A673 (cell line): Measurements from ENCODE around the gene JMJD8. TPM values are rescaled to one million over a fixed set of nuclear protein-coding genes. Genes with fewer than 3 reads are reported as not detected.

Experiments
- BruUV-seq: library from RNA; stranded (reverse); fragments of 400-500 nt; replicated peaks from 2 replicates; lab custom pipeline; 2021; lab: Mats Ljungman, UMichigan
- CTCF ChIA-PET: fragments of 300-600 bp; sonication (Branson Sonifier 250); formaldehyde crosslinking; loops from one replicate; lab custom pipeline; 2022; ENCODE audit warnings: antibody characterized with exemption; lab: Charles Lee
- POLR2A ChIA-PET: fragments of 300-600 bp; sonication (Branson Sonifier 250); formaldehyde crosslinking; loops from one replicate; lab custom pipeline; 2022; ENCODE audit warnings: antibody characterized with exemption; ENCODE audit not compliant: low non-redundant PET; lab: Charles Lee
- DNase-seq: peaks from one replicate; pipeline ENCODE4 v3.0.0-alpha.2; 2015; ENCODE audit warnings: low spot score
- H3K27ac ChIP-seq: fragments of 200-600 bp; sonication (generic); 2 replicates; pipeline ENCODE4 v1.5.1; 2016; ENCODE audit warnings: mixed run types, low read depth, mild to moderate bottlenecking, mixed read lengths, antibody characterized with exemption, low read length; ENCODE audit not compliant: poor library complexity, severe bottlenecking
- H3K27me3 ChIP-seq: fragments of 200-600 bp; sonication (generic); replicated peaks from 2 replicates; pipeline ENCODE4 v1.6.1; 2017; ENCODE audit warnings: mixed run types, low read depth, mild to moderate bottlenecking, mixed read lengths, antibody characterized with exemption, low read length; ENCODE audit not compliant: insufficient read depth, poor library complexity
- H3K36me3 ChIP-seq: fragments of 200-600 bp; sonication (generic); 2 replicates; pipeline ENCODE4 v1.6.1; 2016; ENCODE audit warnings: mixed run types, mild to moderate bottlenecking, mixed read lengths, antibody characterized with exemption, low read length; ENCODE audit not compliant: insufficient read depth, poor library complexity, severe bottlenecking
- H3K4me1 ChIP-seq: fragments of 200-600 bp; sonication (generic); 2 replicates; pipeline ENCODE4 v1.6.1; 2017; ENCODE audit warnings: mixed run types, mild to moderate bottlenecking, mixed read lengths, antibody characterized with exemption, low read length; ENCODE audit not compliant: insufficient read depth, poor library complexity, severe bottlenecking
- H3K4me3 ChIP-seq: fragments of 200-600 bp; sonication (generic); 2 replicates; pipeline ENCODE4 v1.5.1; 2016; ENCODE audit warnings: low read depth, mixed run types, mild to moderate bottlenecking, mixed read lengths, low read length; ENCODE audit not compliant: poor library complexity, severe bottlenecking
- H3K9me3 ChIP-seq: fragments of 200-600 bp; sonication (generic); 2 replicates; pipeline ENCODE4 v1.6.1; 2016; ENCODE audit warnings: mixed run types, low read depth, mild to moderate bottlenecking, mixed read lengths, antibody characterized with exemption, low read length; ENCODE audit not compliant: poor library complexity, severe bottlenecking
- EZH2 ChIP-seq: fragments of 200-600 bp; sonication (generic); IDR thresholded peaks from 2 replicates; pipeline ENCODE4 v1.6.1; 2017; ENCODE audit warnings: borderline replicate concordance, low read depth, mild to moderate bottlenecking, mixed read lengths, antibody characterized with exemption, low read length; ENCODE audit not compliant: poor library complexity, severe bottlenecking
- intact Hi-C: fragments of 100-400 bp; cut with micrococcal nuclease; formaldehyde crosslinking; loops from one replicate; pipeline ENCODE4 v1.10.0; 2022; ENCODE audit not compliant: unreplicated experiment
- total RNA-seq: library from RNA; stranded (reverse); gene quantifications from 2 replicates; pipeline ENCODE4 v1.2.3, GENCODE V29; 2021
- TF ChIP-seq, protein P1 (sequence below): fragments of 300-800, 200-600 bp; sonication (generic); conservative IDR thresholded peaks from 2 replicates; pipeline ENCODE4 v1.5.1; 2017; ENCODE audit warnings: low read depth, mild to moderate bottlenecking, antibody characterized with exemption, low read length, moderate library complexity, mixed read lengths

JMJD8 gene
- total RNA-seq, 1 experiment from 2014 or later: 87.1 TPM

DNA sequence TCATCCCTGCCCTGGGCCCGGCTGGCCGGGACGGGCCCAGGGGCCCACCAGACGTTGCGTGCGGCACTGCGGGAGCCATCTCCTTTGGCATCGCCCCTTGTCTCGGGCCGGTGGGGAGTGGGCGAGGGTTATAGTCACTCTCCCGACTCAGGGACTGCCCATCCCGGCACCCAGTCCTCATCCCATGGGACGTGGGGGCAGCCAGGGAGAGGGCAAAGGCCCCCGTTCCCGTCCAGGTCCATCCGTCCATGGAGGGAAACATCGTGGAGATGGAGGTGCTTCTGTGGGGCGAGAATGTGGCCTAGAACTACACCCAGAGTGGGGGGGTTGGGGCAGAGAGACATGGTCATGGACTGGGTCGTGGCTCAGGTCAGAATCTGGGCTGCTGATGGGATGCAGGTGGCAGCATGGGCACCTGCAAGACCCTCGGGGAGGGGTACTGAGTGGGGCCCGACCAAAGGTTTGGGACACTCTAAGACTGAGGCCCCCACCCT is 37.4 kb downstream of the JMJD8 start:
- no peak for DNase-seq
- TF ChIP-seq, protein P1, sequence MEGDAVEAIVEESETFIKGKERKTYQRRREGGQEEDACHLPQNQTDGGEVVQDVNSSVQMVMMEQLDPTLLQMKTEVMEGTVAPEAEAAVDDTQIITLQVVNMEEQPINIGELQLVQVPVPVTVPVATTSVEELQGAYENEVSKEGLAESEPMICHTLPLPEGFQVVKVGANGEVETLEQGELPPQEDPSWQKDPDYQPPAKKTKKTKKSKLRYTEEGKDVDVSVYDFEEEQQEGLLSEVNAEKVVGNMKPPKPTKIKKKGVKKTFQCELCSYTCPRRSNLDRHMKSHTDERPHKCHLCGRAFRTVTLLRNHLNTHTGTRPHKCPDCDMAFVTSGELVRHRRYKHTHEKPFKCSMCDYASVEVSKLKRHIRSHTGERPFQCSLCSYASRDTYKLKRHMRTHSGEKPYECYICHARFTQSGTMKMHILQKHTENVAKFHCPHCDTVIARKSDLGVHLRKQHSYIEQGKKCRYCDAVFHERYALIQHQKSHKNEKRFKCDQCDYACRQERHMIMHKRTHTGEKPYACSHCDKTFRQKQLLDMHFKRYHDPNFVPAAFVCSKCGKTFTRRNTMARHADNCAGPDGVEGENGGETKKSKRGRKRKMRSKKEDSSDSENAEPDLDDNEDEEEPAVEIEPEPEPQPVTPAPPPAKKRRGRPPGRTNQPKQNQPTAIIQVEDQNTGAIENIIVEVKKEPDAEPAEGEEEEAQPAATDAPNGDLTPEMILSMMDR: no peak
- no TSS peak for BruUV-seq
- H3K27me3 ChIP-seq: no peaks in the 10 kb centered on the region
- H3K4me3 ChIP-seq: no peak overlapping the region
- CTCF ChIA-PET: no interaction called here
- peaks cover 10% of the 10 kb centered on the region for H3K4me1 ChIP-seq
- H3K36me3 ChIP-seq: no peaks in the 10 kb centered on the region
- POLR2A ChIA-PET: no interaction called here
- no peak overlapping the region for H3K27ac ChIP-seq
- H3K9me3 ChIP-seq: no peaks in the 10 kb centered on the region
- intact Hi-C loops: no loop called here

DNA sequence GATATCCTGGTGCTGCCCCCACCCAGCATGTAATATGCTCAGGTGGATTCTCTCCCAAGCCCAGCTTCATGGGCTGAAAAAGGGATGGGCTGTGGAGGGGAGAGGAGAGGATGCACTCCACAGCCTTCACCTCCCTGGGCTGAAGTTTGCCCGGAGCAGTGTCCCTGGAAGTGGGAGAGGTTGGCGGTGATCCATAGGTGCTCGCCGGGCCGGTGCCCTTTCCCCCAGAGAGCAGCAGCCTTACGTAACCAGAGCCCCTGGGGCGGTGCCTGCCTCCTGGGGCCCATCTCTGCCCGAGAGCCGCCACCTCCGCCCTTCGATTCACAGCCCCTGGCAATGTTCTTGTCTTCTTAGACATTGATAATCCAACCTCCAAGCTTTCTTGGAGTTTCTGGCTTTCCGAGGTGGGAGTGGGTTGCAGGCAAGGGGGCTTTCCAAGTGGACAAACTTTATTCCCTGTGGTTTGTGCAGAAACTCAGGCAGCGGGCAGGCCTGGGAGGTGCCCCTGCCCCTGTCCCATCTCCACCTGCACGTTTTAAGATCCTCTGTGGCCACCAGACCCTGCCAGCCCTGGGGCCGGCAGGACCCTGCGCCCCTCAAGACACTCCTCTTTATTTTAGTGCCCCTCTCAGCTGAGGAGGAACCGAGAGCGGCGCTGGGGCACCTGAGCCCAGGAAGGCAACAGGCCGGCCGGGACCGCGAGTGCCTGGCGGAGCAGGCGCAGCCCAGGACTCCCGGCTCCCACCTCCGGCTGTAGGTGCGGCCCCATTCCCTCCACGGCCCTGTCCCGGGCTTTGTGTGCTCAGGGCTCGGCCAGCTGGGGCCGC is 38.1 kb downstream of the JMJD8 start:
- no peak for DNase-seq
- Histone ChIP-seq H3K36me3 (no peaks in the 10 kb centered on the region), H3K9me3 (no peaks in the 10 kb centered on the region), H3K27ac (no peak overlapping the region), H3K4me3 (no peak overlapping the region), H3K27me3 (no peaks in the 10 kb centered on the region), H3K4me1 (peaks cover 10% of the 10 kb centered on the region)
- TF ChIP-seq, protein P1: no peak
- TF ChIP-seq EZH2: no peak
- POLR2A ChIA-PET: no interaction called here
- CTCF ChIA-PET: no interaction called here
- no TSS peak for BruUV-seq
- intact Hi-C loops: no loop called here

DNA sequence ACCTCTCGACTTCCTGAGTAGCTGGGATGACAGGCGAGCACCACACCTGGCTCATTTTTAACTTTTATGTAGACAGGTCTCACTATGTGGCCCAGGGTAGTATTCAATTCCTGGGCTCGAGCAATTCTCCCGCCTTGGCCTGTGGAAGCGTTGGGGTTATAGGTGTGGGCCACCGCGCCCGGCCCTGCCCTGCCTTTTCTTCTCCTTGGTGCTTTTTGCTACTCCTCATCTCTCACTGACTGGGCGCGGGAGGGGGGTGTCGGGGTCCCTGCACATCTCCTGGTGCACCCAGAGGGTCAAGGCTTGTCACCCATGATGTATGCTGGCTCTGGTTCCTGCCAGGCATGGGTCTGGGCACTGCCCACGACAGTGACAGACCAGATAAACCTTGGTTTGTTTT is 39.6 kb downstream of the JMJD8 start:
- H3K36me3 ChIP-seq: no peaks in the 10 kb centered on the region
- H3K4me1 ChIP-seq: peaks cover 10% of the 10 kb centered on the region
- intact Hi-C loops: no loop called here
- BruUV-seq: no TSS peak
- H3K4me3 ChIP-seq: no peak overlapping the region
- no peak for TF ChIP-seq EZH2
- ChIA-PET POLR2A (no interaction called here), CTCF (interaction anchor here (0.6 kb wide), 1 partner anchor 506 kb away, joined by 4 read pairs; no protein-coding TSS in a partner anchor)
- no peak for DNase-seq
- no peaks in the 10 kb centered on the region for H3K9me3 ChIP-seq
- no peaks in the 10 kb centered on the region for H3K27me3 ChIP-seq
- no peak overlapping the region for H3K27ac ChIP-seq

DNA sequence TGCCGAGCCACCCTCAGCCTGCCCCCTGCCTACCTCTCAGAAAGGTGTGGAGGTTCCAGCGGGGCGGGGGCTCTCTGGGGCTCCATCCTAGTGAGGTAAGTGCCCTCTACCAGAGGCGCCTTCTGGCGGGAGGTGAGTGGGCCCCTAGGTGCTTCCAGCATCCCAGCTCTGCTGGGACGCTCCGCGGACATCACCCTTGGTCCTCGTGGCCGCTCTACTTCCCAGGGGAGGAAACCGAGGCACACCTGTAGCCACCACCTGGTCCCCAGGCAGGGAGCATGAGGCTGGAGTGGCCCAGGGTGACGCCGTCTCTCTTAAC is 41.1 kb downstream of the JMJD8 start:
- CTCF ChIA-PET: no interaction called here
- POLR2A ChIA-PET: no interaction called here
- peak overlapping the region; percentile 77 for H3K4me3 ChIP-seq
- TF ChIP-seq EZH2: no peak
- TF ChIP-seq, protein P1: no peak
- H3K9me3 ChIP-seq: no peaks in the 10 kb centered on the region
- intact Hi-C loops: no loop called here
- no peaks in the 10 kb centered on the region for H3K36me3 ChIP-seq
- no peak overlapping the region for H3K27ac ChIP-seq
- H3K27me3 ChIP-seq: no peaks in the 10 kb centered on the region
- H3K4me1 ChIP-seq: peaks cover 10% of the 10 kb centered on the region
- BruUV-seq: no TSS peak
- no peak for DNase-seq
